ENCODE data around the gene SAPCD2. TPM values are rescaled to one million over a fixed set of nuclear protein-coding genes. Genes with fewer than 3 reads are reported as not detected.
A peak's percentile ranks its signal among the peaks of the same experiment; 100 is the strongest.
"Not testable (repeated sequence)": the region's sequence is repeated elsewhere in the genome, so short reads cannot be mapped to it uniquely, and the experiment has no call there.

The SAPCD2 gene
- 55.1 and 60.3 TPM in 2 replicates for total RNA-seq (2014; rRNA removed; shearing (Covaris generic))
- polyA plus RNA-seq (2016; fragmentation: Nextera tagmentation; extraction: Ambion mirVana) = 13.4 and 14.5 TPM in 2 replicates
- long read RNA-seq, partial matches to known transcripts = 0 of 5 reads
- long read RNA-seq, other reads (novel, unspliced or antisense) = 5 of 5 reads

- Histone ChIP-seq H3K79me2 (replicated peaks; ENCODE audit: insufficient read depth) (peaks cover 10% of the 10 kb centered on the region; the same call in 1 of the 2 replicates), H3K36me3 (ENCODE audit: insufficient read depth) (no peaks in the 10 kb centered on the region; the same call in 1 of the 2 replicates), H3K9me2 (ENCODE audit: insufficient read depth) (no peaks in the 10 kb centered on the region), H3K4me1 (ENCODE audit: insufficient read depth) (peaks cover 25% of the 10 kb centered on the region), H3K27ac (ENCODE audit: low read depth) (0 out of 2 replicates have a peak within 1 kb of the TSS, but pooled peaks have one; percentile 66), H3K4me3 (peak within 1 kb of the TSS; percentile 71), H4K20me1 (replicated peaks; ENCODE audit: insufficient read depth) (peaks cover 11% of the 10 kb centered on the region; the same call in 1 of the 2 replicates), H3F3A (replicated peaks; ENCODE audit: low read depth) (peaks cover 19% of the 10 kb centered on the region; the same call in 1 of the 2 replicates), H2AFZ (peak within 1 kb of the TSS; percentile 74; the same call in 1 of the 2 replicates), H3K4me2 (peak within 1 kb of the TSS; percentile 85), H3K27me3 (ENCODE audit: insufficient read depth) (0 out of 2 replicates have a peak, but pooled peaks cover 8% of the 10 kb centered on the region)
- no peak within 1 kb of the TSS for H3K27ac Mint-ChIP-seq
- no peaks in the 10 kb centered on the region; the same call in 1 of the 3 replicates for H3K36me3 Mint-ChIP-seq (ENCODE audit: low read depth)
- DNase-seq (ENCODE audit: low spot score) (peak; percentile 96), ATAC-seq (peak; percentile 82)
- peaks cover 25% of the 10 kb centered on the region for H3K4me1 Mint-ChIP-seq
- H3K27me3 Mint-ChIP-seq (ENCODE audit: insufficient read depth, low read depth, poor library complexity) = peaks cover 15% of the 10 kb centered on the region
- H3K9me3 Mint-ChIP-seq = no peaks in the 10 kb centered on the region; the same call in 2 of the 3 replicates
- peak within 1 kb of the TSS; percentile 72 for H3K4me3 Mint-ChIP-seq
- TF ChIP-seq EZH2 (IDR thresholded peaks at IDR 0.05; ENCODE audit: low read depth, unreplicated experiment) (no peak), ETS1 (IDR thresholded peaks at IDR 0.05) (0 out of 2 replicates have a peak, but pooled peaks have one; percentile 13), POLR2AphosphoS5 (IDR thresholded peaks at IDR 0.05; ENCODE audit: low read depth) (peak; percentile 67)
Observed at GRCh38 chr9:137070201-137070905, at the start of gene SAPCD2. Gene SAPCD2, minus strand, starts transcription at chr9:137070557. Its CDS starts 97 bp downstream, at chr9:137070460.

GRCh38 chr9:137118092-137118603, 47.8 kb upstream of the SAPCD2 start:
- H3K36me3 Mint-ChIP-seq (ENCODE audit: low read depth); H3K4me3 ChIP-seq; H4K20me1 ChIP-seq (replicated peaks; ENCODE audit: insufficient read depth); DNase-seq (ENCODE audit: low spot score); H3K4me1 Mint-ChIP-seq; H3K27ac Mint-ChIP-seq; H3F3A ChIP-seq (replicated peaks; ENCODE audit: low read depth); H3K4me1 ChIP-seq (ENCODE audit: insufficient read depth); H2AFZ ChIP-seq; ATAC-seq; H3K27ac ChIP-seq (ENCODE audit: low read depth); H3K36me3 ChIP-seq (ENCODE audit: insufficient read depth); H3K4me3 Mint-ChIP-seq; H3K79me2 ChIP-seq (replicated peaks; ENCODE audit: insufficient read depth); H3K4me2 ChIP-seq; H3K9me2 ChIP-seq (ENCODE audit: insufficient read depth): not testable (repeated sequence)
- Mint-ChIP-seq H3K27me3 (ENCODE audit: insufficient read depth, low read depth, poor library complexity) (peaks cover 25% of the 10 kb centered on the region), H3K9me3 (peaks cover 12% of the 10 kb centered on the region)
- H3K27me3 ChIP-seq (ENCODE audit: insufficient read depth) = peaks cover 38% of the 10 kb centered on the region

- H3K9me3 Mint-ChIP-seq = peaks cover 12% of the 10 kb centered on the region
- H3K4me1 ChIP-seq (ENCODE audit: insufficient read depth) = no peaks in the 10 kb centered on the region; the same call in 1 of the 2 replicates
- TF ChIP-seq REST (IDR thresholded peaks at IDR 0.05; ENCODE audit: unreplicated experiment) = no peak
- H3K4me3 ChIP-seq = no peak overlapping the region
- no peaks in the 10 kb centered on the region for H3K9me2 ChIP-seq (ENCODE audit: insufficient read depth)
- peaks cover 44% of the 10 kb centered on the region for H3K27me3 ChIP-seq (ENCODE audit: insufficient read depth)
- no peak overlapping the region for H3K27ac Mint-ChIP-seq
- H3K79me2 ChIP-seq (replicated peaks; ENCODE audit: insufficient read depth) = no peaks in the 10 kb centered on the region
- peaks cover 5% of the 10 kb centered on the region; the same call in 1 of the 3 replicates for H3K36me3 Mint-ChIP-seq (ENCODE audit: low read depth)
- no peaks in the 10 kb centered on the region; the same call in 1 of the 2 replicates for H4K20me1 ChIP-seq (replicated peaks; ENCODE audit: insufficient read depth)
- H3K27me3 Mint-ChIP-seq (ENCODE audit: insufficient read depth, low read depth, poor library complexity) = peaks cover 29% of the 10 kb centered on the region
- no peaks in the 10 kb centered on the region; the same call in 2 of the 3 replicates for H3K4me1 Mint-ChIP-seq
- H3K27ac ChIP-seq (ENCODE audit: low read depth) = no peak overlapping the region
- no peaks in the 10 kb centered on the region; the same call in 1 of the 2 replicates for H3F3A ChIP-seq (replicated peaks; ENCODE audit: low read depth)
- H3K4me2 ChIP-seq = no peak overlapping the region
- no peak for DNase-seq (ENCODE audit: low spot score)
- ATAC-seq = no peak
- no peaks in the 10 kb centered on the region for H3K36me3 ChIP-seq (ENCODE audit: insufficient read depth)
- H3K4me3 Mint-ChIP-seq = 0 out of 3 replicates have a peak overlapping the region, but pooled peaks have one; percentile 13
- no peak overlapping the region for H2AFZ ChIP-seq
Observed at GRCh38 chr9:137117269-137117731, 46.9 kb upstream of the SAPCD2 start.
